Heart left ventricle (tissue), 13 donors: ENCODE data around the gene BIVM.

Experiments
- POLR2A ChIP-seq, 2 donors: fragments of 450-650 bp; IDR thresholded peaks; one replicate each; pipeline ENCODE4 v1.6.1; 2017; ENCODE audit warnings: antibody characterized with exemption in 2 of 2, mild to moderate bottlenecking in 2 of 2, moderate library complexity in 2 of 2
- TF ChIP-seq, protein P1 (sequence below), 12 donors: fragments of 200-600 bp; sonication (generic) in 4 of 12; IDR thresholded peaks; one replicate each; pipeline versions ENCODE4 v1.5.0 to v1.8.0; 2018 to 2022; ENCODE audit warnings: antibody characterized with exemption in 12 of 12, mild to moderate bottlenecking in 5 of 12
- donor health status: ischemic (EF 13 %, LVEDD 7.1; RV severe dilation, severe dysfunction).
- donor health status: DM: no; HTN: yes; CAD: no.
- donor health status: DM: no; HTN: no; CAD: no.
- donor health status: ischemic (EF 25% LVEDD 6.9; RV normal size, moderate dysfunction).
- donor health status: ischemic (EF 25% LVEDD 5.7; RV mildly dilated, moderate dysfunction).
- donor health status: ischemic (EF 35%, LVEDD 5.7; RV mildly dilated, moderate dysfunction).
- donor health status: nonischemic (EF 11% LVEDD 7.7; RV severe dilation, severe dysfunction).
- donor health status: DM: yes; HTN: yes; CAD: no.
- donor health status: PGD.
- donor health status: ischemic (EF 29% LVEDD 5.4; RV normal size, mild dysfunction).
- donor health status: nonischemic (EF 23%, LVEDD 6.1; RV moderate dilation, normal function).

DNA sequence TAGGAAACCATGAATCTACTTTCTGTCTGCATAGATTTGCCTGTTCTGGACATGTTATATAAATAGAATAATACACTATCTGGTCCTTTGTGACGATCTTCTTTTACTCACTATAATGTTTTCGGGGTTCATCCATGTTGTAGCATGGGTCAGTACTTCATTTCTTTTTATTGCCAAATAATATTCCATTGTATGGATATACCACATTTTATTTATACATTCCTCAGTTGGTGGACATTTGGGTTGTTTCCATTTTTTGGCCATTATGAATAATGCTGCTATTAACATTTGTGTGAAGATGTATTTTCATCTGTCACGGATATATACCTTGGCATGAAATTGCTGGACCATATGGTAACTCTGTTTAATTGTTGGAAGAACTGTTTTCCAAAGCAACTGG, 6.8 kb downstream of the BIVM start:
- TF ChIP-seq, protein P1, sequence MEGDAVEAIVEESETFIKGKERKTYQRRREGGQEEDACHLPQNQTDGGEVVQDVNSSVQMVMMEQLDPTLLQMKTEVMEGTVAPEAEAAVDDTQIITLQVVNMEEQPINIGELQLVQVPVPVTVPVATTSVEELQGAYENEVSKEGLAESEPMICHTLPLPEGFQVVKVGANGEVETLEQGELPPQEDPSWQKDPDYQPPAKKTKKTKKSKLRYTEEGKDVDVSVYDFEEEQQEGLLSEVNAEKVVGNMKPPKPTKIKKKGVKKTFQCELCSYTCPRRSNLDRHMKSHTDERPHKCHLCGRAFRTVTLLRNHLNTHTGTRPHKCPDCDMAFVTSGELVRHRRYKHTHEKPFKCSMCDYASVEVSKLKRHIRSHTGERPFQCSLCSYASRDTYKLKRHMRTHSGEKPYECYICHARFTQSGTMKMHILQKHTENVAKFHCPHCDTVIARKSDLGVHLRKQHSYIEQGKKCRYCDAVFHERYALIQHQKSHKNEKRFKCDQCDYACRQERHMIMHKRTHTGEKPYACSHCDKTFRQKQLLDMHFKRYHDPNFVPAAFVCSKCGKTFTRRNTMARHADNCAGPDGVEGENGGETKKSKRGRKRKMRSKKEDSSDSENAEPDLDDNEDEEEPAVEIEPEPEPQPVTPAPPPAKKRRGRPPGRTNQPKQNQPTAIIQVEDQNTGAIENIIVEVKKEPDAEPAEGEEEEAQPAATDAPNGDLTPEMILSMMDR (IDR thresholded peaks at IDR 0.05) = no peak
- no peak for TF ChIP-seq POLR2A (IDR thresholded peaks at IDR 0.05)
